Measurements from ENCODE around the gene TSEN15.
"Not testable (repeated sequence)": the region's sequence is repeated elsewhere in the genome, so short reads cannot be mapped to it uniquely, and the experiment has no call there.

The TSEN15 gene

DNA sequence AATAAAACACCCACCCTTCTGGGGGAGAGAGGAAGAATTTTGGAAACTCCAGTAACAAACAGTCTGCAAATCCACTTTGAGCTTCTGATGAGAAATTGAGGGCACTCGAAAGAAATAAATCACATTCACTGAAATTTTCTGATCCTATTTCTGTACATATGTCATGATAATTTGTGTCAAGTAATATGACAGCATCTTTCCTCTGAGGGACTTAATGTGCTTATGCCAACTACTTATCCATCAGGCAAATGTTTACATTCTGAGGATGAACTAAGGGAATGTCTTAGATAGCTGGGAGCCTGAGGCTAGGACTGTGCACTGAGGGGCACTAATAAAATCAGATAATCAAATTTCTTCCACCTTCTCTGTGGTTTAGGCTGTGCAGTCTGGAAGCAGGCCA is 44.5 kb downstream of the TSEN15 start:
- no peak for DNase-seq

DNA sequence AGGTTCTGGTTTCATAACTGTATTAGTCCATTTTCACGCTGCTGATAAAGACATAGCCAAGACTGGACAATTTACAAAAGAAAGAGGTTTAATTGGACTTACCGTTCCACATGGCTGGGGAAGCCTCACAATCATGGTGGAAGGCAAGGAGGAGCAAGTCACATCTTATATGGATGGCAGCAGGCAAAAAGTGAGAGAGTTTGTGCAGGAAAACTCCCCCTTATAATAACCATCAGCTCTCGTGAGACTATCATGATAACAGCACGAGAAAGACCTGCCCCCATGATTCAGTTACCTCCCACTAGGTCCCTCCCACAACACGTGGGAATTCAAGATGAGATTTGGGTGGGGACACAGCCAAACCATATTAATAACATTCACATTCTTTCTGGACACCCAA is 45.0 kb downstream of the TSEN15 start:
- not testable (repeated sequence) for DNase-seq

DNA sequence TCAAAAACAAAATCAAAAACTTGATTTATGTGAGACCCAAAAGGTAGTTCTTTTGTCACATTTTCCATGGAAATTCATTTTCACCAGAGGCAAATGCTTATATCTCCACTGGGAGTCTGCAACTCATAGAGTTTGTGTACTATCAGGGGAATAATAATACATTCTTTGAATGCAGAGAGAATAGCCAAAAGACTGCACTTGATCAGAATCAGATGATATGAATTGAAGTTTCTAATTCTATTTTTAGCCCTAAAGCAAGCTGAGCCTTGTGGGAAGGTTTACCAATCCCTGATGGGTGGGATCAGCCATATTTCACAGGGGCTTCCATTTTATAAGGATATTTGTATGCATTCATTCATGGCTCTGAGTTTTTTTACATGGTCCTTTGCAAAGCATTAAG is 49.6 kb downstream of the TSEN15 start:
- DNase-seq = no peak

DNA sequence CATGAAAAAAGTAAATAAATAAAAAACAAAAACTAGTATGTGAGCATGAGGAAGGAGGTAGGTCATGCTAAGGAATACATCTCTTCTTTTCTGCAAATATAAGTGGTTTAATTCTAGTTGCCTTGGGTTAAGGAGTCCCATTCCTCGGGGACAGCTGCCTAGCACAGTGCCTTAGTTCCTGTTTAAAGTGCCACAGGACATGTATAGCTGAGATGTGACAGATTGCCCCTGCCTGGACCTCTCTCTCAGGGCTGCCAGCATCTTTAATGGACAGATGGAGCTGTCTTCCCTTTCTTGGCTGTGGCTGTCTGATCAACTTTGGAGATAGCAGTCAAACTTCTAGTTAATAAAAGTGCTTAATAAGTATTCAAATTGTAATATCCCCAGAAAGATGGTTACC is 50.0 kb downstream of the TSEN15 start:
- no peak for DNase-seq

DNA sequence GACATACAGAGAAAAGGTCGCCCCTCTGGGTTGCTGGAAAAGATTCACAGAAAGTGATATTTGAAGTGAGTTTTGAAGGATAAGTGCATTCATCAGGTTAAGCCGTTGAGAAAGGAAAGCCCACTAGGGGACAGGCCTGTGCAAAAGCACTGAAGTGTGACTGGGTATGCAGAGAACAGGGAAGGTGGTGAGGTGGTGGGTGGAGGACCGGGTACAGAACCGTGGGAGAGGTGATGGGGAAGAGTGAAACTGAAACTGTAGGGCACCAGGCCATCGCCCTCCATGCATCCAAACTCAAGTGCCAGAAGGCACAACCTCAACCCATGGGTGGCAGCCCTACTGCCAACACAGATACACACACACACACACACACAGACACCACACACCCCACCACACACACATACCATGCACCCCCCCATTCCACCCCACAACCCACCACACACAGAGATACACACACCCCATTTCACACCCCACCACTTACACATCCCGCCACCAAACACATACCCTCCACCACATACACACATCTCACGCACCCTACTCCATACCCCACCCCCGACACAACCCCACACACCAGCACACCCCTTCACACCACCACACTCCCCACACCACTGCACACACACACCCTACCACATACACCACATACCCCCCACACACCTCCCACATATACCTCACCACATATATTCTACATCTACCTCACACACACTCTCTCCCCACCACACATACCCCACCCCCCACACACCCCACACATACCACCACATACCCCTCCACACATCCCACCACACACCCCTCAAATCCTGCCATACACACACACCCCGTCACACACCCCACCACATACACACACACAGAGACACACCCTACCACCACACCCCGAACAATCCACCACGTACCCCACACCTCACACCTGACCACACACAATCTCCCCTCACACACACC is 59.0 kb downstream of the TSEN15 start:
- DNase-seq = no peak

DNA sequence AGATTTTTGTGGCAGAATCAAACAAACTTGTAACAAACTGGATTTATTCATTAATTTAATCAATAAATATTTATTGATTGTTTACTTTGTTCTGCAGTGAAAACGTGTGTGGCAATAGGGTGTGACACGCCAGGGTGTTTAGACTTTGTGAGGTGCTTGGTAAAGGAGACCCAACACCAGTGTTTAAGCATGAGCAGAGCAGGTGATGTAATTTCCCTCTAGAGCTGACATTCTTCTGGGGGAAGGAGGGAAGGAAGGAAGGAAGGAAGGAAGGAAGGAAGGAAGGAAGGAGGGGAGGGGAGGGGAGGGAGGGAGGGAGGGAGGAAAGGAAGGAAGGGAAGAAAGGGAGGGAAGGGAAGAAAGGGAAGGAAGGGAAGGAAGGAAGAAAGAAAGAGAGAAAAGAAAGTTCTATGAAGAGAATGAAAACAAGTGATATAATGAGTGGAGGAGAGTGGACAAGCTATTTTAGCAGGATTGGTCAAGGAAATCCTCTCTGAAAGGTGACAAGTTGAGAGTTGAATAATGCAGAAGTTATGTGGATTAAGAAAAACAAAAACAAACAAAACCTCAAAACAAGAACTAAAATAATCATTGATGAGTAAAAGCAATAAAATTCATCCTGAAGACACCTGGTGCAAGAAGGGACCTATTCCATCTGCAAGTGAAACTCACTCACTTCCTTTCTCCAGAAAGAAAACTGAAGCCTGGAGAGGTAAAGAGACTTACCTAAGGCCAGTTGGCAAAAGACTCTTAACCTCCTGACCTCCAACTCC is 60.8 kb downstream of the TSEN15 start:
- no peak for DNase-seq

DNA sequence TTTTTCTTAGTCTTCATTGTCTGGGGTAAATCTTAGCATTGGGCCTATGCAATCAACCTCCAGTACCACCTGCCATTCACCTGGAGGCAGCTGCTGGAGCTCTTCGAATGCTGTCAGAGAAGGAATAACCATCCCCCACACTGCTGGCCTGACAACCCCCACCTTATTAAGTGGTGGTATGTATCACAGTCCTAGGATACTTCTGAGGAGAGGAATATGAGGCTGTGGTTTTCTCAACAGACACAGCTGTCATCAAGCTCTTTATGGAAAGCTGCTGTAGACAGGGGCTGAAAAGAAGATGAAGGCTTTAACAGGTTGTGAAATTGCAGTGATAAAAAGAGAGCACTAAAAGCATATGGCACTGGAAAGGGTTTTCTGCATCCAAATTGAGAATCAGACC is 61.7 kb downstream of the TSEN15 start:
- no peak for DNase-seq

DNA sequence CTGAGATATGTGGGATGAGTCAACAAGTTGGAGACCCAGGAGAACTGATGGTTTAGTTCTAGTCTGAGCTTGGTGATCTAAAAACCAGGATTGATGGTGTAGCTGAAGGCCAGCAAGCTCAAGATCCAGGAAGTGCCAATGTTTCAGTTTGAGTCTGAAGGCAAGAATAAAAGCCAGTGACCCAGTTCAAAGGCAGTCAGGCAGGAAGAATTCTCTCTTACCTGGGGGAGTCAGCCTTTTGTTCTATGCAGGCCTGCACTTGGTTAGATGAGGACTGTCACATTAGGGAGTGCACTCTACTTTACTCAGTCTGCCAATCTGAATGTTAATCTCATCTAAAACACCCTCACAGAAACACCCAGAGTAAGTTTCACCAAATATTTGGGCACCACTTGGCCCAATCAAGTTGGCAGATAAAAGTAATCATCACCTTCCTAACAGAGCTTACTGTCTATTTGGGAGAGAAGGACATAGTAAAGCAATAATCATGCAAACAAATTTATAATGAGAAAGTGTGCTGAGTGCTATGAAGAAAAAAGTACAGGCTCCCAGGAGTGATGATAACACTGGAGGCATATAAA is 63.4 kb downstream of the TSEN15 start:
- DNase-seq = no peak

DNA sequence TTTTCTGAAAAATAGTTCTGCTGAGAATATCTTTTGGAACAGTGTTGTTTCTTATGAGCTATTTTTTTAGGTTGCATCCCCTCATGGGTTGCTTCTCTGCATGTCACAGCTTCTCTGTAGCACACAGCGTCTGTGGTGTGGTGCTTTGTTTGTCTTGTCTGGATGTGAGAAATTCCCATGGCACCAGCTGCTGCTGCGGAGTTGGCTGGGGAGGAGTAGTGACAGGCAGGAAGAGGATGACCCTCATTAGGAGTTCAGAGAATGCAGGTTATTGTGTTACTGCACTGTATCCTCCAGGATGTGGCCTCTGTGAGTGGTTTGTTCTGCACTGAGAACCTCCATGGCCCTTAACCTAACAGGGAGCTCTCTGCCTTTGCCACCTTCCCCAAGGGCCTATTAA is 64.8 kb downstream of the TSEN15 start:
- DNase-seq = no peak

DNA sequence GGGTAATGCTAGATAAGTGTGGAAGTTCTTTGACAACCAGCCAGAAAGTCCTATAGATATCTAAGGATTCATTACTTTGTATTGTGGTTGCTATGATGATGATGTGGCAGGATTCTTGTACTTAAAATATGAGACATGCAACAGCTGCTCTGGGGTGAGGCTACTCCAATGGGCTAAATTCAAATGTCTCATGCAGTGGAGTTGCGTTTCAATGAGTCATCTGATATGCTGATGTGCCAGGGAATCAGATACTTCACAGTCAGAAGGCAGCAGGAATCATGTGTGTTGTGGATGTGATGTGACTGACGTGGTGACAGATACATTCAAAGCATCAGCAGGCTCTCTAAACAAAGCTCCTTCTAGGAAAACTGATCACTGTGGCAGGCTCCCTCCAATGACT is 66.5 kb downstream of the TSEN15 start:
- DNase-seq = no peak
